Panc1 (cell line): Measurements from ENCODE around the gene MOGAT3. TPM values are rescaled to one million over a fixed set of nuclear protein-coding genes. Genes with fewer than 3 reads are reported as not detected.

Experiments
- microRNA-seq: library from miRNA; unstranded; fragments of <30 nt; microRNA quantifications from one replicate; pipeline ENCODE4 v1.1.0, GENCODE V29; 2020; ENCODE audit not compliant: unreplicated experiment
- total RNA-seq: library from RNA; stranded (reverse); gene quantifications from one replicate; pipeline ENCODE4 v1.2.1, GENCODE V29; 2021; ENCODE audit not compliant: unreplicated experiment

MOGAT3 gene
- total RNA-seq, 1 experiment from 2014 or later, result 0.23 TPM

Small RNA genes within 50 kb of the gene (microRNA-seq; reads per million reads assigned to microRNA genes)
- not detected for gene MIR4653

Other genes with a start within 250 kb of the MOGAT3 start
- gene MUC12, start 231.5 kb downstream of the MOGAT3 start, total RNA-seq, result 6.8 TPM
- not detected for gene MUC17, start 181.0 kb downstream of the MOGAT3 start, total RNA-seq
- 37.4 TPM for gene TRIM56, start 115.6 kb downstream of the MOGAT3 start, total RNA-seq
- gene SERPINE1, start 73.9 kb downstream of the MOGAT3 start, total RNA-seq, result 370 TPM
- gene AP1S1, start 46.6 kb downstream of the MOGAT3 start, total RNA-seq, result 74.2 TPM
- gene VGF, start 35.5 kb downstream of the MOGAT3 start, total RNA-seq, result 4.4 TPM
- 0.15 TPM for gene NAT16, start 20.7 kb downstream of the MOGAT3 start, total RNA-seq
- 93.0 TPM for gene PLOD3, start 16.5 kb upstream of the MOGAT3 start, total RNA-seq
- gene ZNHIT1, start 17.1 kb upstream of the MOGAT3 start, total RNA-seq, result 69.7 TPM
- gene CLDN15, start 36.8 kb upstream of the MOGAT3 start, total RNA-seq, result 8.0 TPM
- 110 TPM for gene FIS1, start 44.0 kb upstream of the MOGAT3 start, total RNA-seq
- 42.4 TPM for gene IFT22, start 120.8 kb upstream of the MOGAT3 start, total RNA-seq
- 25.8 TPM for gene COL26A1, start 161.8 kb upstream of the MOGAT3 start, total RNA-seq